HG02870 (cell line): ENCODE measurements around the gene EXTL1.

Source experiments
- ATAC-seq: cut with Tn5 transposase; IDR thresholded peaks from one replicate; pipeline ENCODE4 v1.9.1; 2021; ENCODE audit warnings: mild to moderate bottlenecking, moderate library complexity; ENCODE audit not compliant: unreplicated experiment

Gene EXTL1

DNA sequence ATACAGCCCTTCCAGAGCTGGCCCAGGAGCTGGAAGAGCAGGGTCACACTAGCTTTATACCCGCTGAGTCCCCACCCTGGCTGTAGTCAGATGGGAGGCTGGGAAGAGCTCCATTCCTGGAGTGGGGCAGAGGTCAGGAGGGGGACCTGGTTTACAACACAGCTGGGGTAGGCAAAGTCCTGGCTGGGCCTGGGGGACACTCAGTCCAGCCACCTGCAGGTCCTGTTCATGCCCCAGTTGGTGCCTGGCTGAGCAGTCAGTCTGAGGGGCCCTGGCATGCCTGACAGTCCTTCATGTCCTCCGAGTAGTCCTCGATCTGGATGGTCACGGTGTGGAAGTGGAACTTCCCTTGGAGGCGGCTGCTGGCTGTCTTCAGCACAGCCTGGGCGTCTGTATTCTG is 17.3 kb downstream of the EXTL1 start:
- ATAC-seq, result no peak

DNA sequence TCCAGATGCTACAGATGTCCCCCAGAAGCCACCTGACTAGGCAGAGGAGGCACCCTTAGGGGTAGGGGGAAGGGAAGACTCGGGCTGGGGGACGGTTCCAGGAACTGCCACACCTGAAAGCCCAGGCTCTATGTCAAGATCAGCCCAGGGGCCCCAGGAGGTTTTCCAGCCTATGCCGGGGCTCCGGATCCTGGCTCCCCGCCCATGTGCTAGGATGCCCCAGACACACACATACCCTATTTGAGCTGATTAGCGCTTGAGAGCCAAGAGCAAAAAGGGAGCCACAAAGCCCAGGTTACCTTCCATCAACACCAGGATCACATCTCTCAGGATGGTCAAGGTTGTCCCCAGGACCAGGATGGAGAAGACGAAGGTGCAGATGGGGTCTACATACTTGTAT is 19.8 kb downstream of the EXTL1 start:
- no peak for ATAC-seq

DNA sequence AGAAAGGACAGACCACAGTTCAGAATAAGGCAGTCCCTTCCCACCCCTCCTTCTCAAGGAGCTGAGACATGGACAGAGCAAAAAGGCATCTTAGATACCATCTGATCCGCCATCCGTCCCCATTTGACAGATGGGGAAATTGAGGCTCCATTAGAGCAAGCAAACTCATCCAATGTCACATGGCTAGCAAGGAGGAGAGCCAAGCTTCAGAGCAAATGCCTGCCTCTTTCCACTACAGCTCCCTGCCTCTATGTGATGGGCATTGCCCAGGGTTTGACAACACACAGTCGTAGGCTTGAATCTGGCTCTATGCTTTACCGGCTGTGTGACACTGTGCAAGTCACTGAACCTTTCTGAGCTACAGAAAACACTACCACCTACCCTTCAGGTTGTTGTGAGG is 20.4 kb downstream of the EXTL1 start:
- ATAC-seq, result no peak

DNA sequence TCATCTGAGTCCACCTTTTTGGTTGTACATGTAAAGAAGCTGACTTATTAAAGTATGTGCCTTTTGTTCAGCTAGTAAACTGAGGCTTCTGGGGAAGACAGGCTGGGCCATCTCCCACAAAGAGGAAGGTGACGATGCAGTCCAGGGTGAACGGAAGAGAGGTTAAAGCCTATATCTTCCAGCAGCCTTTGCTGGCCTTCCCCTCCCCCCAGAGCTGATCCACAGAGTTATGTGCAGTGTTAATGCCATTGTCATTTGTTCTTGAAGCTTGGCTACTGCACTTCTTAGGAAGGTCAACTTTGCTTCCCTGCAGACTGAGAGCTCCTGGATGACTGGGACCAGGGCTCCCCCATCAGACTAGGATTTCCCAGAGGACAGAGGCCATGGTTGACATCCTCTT is 22.2 kb downstream of the EXTL1 start:
- ATAC-seq, result no peak

DNA sequence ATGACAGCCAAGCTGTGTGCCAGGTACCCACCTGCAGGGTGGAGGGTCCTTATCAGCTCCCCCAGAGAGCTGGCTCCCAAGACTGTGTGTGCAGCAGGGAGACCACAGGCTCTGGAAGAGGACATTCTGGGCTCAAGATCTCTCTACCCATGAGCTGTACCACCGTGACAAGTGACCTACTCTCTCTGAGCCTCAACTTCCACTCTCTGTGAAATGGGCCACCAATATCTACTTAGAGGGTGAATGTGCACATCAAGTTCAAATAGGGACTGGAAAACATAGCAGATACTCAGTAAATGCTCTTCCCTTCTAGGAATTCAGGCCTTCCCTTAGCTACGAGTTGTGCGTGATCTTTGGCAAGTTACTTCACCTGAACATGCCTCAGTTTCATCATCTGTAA is 22.8 kb downstream of the EXTL1 start:
- ATAC-seq, result no peak

DNA sequence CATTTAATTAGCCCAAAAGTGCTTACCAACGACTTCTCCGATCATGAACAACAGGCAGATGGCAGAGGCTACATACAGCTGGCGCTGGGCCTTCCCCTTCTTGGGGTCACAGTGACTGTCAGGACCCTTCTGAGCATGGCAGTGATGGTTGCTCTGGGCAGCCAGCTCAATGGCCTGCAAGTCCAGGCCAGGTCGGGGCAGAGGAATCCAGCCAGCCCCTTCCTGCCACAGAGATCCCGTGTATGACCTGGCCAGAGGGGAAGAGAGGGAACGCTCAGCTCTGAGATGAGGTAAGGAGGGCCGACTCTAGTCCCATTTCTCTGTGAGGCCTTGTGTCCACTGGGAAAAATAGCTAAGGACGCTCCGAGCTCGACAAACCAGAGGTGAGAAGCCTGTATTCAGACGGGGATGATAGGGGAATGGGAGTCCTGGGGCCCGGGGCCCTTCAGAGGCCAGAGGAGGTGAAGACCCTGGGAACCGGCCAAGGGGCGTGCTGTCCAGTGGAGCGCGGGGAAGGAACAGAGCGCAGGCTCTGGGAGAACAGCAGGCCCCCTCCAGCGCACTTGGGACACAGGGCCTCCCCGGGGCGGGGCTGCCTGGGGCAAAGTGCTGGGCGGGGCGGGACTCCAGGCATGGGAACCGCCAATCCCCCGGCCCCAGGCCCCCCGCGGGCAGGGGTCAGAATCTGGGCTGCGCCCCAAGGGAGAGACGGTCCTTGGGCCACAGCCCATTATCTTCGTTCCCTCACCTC is 23.6 kb downstream of the EXTL1 start:
- no peak for ATAC-seq

DNA sequence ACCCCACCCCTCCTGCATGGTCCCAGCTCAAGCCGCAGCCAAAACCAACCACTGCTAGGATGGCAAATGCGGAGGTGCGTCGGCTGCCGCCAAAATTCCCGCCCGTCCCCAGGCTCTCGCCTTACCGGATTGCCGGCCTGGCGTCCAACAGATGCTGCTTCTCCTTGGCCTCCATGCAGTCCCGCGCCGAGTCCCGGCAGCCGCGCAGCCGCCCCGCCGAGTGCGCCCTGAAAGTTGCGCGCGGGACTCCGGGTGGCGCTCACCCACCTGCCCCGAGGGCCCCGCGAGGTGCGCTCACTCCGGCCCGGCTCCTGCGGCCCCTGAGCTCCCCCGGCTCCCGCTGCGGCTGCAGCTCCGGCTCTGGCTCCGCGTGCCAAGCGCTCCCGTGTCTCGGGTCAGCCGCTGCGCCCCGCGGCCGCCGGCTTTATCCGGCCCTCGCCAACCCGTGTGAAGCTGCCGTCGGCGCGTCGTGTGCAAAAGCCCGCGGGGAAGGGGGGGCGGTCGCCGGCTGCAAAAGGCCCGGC is 24.2 kb downstream of the EXTL1 start, which contains the start of gene SLC30A2:
SLC30A2 (minus strand) TSS at position 397 of the 524 bp plus-strand sequence; CDS start at position 175, 222 bp downstream.
- ATAC-seq, result no peak

DNA sequence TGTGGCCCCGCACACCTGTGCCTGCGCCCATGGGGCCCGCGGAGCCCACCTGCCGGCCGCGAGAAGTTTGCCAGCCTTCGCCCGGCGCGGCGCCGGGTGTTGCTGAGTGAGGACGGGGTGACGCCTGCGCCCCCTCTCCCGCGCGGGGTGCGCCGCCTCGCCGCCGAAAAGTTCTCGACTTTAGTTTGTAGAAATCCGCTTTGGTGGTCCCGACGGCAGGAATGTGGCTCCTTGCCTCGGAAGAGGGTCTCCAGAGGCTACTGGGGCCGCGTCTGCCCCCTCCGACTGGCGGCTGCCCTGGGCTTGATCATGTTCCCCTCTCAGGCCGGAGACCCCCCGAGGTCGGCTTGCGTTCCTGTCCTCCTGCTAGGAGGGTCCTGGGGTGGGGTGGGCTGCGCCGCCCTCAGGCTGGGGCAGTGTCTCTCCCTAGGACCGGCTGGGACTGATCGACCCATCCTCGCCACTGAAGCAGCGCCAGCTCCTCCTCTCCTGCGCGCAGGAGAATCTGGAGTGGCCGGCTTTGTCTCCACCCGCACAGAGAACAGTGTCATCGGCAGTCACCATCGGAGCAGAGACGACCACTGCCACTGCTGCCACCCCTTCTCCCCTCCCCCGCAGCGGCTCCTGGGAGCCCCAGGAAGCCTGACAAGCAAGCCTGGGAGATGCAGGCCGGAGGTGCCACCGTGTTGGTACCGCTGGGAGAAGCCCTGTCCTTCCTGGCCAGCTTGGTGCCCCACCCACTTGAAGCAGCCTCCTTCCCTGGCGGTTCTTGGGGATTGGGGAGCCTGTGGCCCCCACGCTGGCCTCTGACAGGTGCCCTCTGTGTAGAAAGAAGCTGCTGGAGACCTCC is 24.9 kb downstream of the EXTL1 start:
- ATAC-seq, result no peak

DNA sequence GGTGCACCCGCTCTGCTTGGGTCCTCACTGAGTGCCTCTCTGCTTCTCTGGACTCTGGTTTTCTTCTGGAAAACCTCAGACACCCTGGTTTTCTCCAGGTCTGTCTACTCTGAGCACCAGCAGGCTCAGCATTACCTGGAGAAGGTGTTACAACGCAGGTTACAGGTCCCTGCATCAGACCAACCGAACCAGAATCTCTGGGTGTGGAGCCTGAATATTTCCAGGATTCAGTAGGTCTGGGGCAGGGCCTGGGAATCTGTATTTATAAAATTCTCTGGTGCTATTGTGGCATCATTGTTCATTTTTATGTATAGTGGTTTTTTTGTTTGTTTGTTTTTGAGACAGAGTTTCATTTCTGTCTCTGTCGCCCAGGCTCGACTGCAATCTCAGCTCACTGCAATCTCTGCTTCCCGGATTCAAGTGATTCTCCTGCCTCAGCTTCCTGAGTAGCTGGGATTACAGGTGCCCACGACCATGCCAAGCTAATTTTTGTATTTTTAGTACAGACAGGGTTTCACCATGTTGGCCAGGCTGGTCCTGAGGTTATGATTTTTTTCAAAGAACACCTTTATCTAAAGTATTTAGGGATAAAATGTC is 25.8 kb downstream of the EXTL1 start:
- ATAC-seq, result no peak

DNA sequence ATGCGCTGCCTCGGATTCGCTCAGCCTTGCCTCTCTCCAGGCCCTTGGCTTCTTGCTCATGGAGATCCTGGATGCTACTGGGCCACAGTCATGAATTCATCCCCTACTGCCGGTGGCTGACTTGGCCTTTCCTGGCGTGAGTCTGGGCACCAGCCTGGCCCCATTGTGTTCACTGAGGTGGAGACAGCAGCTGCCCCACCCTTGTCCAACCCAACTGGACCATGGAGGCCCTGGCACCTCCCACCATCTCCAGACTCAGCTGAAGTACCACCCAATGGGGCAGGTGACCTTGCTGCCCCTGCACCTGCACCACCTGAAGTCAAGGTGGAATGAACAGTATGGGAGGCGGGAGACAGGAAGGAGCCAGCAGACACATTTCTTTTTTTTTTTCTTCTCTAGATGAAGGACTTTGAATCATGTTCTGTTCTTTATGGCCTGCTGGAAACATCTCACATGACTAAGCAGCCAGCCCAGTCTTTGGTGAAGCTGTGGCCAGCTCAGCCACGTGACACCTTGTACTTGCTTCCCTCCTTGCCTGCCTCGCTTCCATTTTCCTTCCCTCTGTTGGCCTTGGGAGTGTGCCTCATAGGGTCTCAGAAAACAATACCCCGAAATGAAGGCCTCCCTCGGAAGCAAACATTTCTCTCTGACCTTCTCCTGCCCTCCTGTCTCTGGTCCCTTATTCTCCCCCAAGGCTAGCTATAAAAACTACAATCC is 28.1 kb downstream of the EXTL1 start:
- ATAC-seq, result no peak

DNA sequence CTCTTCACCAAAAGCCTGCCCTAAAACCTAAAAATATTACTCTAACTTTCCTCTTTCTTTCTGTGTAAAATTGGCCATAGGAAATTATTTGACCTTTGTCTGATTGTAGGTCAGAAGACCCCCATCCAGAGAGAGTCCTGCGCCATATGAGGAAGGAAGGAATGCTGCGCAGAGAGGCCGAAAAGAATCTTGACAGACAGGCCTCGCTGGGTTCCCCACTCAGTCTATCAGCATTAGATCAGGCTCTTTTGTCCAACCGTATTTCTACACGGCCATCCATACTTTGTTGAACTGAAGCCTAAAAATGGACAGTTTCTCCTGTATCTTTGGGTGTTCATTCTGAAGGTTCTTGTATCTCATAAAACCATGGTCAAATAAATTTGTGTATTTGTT is 28.7 kb downstream of the EXTL1 start:
- ATAC-seq, result no peak

DNA sequence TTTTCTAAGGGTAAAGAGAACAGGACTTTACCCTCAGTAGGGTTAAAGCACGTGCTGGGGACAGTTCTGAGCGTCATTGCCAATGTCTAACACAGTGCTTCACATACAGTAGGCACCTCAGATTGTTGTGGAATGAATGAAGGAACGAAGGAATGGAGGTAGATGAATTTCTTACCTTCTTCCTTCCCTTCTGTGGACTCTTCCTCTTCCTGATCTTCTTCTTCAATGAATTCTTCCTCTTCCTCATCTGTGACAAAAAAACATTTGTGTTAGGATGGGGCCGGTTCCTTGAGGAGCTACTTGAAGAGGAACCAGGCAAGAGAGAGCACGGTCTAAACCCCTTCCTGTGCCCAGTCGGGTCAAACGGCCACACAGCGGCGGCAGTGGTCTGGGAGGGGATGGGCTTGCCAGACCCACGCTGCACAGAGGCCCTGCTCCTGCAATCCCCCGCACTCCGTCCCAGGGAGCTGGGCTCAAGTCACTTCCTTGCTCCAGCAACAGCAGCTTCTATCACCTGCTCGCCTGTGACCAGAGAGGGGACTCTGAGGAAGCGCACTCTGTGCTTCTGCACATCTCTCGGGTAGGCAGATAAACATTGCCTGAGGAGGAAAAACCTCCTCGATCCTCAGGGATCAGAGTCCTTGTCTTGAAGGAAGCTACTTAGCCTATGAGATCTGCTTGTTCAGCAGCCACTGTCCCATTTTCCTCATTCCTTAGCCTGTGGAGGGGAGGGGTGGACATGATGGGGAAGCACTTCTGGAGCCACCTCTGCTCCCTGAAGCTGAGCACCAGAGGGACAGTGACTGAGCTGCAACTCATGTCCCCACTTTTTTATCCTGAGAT is 32.4 kb downstream of the EXTL1 start:
- no peak for ATAC-seq

DNA sequence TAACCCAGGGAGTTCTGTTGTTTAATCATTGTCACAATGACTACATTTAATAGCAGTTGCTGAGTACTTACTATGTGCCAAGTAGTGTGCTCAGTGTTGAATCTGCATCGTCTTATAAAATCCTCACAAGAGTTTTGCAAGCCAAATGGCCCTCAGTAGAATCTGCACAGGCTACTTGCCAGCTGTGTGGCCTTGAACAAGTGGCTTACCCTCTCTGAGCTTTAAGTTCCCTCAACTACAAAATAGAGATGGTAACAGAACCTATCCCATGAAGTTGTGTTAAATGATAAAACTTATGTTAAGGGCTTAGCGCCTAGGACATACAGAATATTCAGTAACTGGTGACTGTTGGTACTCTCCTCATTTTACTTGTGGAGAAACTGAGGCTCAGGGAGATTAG is 33.5 kb downstream of the EXTL1 start:
- no peak for ATAC-seq

DNA sequence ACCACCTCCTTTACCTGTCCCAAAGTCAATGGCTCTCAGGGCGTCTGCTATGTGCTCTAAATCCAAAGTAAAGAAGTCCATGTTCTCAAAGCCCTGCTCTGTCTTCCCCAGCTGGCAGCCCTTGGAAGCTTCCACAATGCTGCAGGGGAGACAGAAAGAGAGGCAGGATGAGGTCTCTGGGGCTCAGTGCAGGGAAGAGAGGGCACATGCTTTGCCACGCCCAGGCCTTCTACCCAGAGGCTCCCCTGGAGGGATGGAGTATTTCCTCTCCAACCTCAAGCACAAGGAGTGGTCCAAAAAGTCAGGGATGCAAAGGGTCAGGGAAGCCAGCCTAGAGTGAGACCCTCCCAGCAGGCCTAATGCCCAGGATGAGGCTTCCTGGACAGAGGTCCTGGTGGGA is 35.6 kb downstream of the EXTL1 start:
- no peak for ATAC-seq

DNA sequence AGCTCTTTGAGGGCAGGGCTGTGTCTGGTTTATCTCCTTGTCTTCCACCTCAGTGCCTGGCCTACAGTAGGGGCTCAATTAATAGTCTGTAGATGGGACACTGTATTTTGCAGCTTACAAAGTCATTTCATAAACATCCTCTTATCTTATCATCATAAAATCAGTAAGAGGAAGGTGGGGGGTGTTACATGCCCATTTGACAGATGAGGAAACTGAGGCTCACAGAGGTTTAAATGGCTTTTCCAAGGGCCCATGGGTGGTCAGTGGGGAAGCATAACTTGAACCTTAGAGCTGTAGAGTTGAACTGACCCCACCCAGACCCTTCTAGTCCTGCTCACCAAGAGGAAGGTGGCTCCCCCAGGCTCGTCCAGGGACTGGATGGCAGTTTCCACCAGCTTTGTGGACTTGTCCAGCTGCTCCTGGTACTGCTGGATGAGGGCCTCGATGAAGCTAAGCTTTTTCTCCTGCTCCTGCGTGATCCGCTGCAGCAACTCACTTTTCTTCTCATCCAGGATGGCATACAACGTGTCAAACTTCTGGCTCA is 36.5 kb downstream of the EXTL1 start:
- no peak for ATAC-seq

DNA sequence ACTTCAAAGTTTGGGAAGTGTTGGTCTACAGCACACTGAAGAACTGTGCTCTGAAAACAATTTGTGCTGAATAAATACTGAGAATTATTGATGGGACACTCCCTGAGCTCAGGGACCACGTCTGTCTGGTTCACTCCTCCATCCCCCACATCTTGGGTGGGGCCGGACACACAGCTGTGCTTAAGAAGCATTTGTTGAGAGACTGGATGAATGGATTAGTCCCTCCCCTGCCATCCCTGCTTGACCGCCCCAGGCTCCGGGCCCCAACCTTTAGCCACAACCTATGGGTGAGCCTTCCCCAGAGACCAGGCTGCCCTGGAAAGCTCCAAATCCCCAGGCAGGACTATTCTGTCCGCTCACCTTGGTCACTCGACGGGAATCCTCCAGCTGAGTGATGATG is 38.3 kb downstream of the EXTL1 start:
- ATAC-seq, result no peak

DNA sequence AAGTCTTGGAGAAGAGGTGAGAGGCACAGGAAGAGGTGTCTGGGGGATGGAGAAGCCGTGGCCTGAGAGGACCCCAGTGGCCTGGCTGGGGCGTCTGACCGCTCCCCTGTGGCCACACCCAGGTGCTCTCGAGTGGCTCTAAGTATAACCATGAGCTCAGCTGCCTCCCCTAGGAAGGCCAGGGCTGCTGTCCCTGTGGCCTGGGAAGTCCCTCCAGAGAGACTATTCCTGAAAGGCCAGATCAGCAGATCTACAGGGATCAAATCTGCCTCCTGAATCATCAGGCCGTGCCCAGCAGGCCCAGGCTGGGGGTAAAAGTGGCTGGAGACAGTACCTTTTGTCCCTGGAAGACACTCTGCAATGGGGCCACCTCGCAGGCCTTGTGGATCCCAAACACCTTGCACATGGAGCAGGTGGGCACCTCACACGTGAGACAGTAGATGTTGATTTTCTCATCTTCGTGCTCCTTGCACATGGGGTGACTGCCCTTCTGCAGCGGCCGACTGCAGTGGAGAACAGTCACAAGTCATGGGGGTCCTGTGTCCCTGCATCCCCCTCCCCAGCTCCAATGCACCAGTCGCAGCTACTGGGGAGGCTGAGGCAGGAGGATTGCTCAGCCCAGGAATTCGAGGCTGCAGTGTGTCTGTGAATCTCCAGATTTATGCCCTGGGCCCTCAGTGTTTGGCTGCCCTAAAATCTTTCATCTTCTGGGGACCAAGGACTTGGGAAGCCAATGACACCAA is 39.4 kb downstream of the EXTL1 start:
- no peak for ATAC-seq

DNA sequence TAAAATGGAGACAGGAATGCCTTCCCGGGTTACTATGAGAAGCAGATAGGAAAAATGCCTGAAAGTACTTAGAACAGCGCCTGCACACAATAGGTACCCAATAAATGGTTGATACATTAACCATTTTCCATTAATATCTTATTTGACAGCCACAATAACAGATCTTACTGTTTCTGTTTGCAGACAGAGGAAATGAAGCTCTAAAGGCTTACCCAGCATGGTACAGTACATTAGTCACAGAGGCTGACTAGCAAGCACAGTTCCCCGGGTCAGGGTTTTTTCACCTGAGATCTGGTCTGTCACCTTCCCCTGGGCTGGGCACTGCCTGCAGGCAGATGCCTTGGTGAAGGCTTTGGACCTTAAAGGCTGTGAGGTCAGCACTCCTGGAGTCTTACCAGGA is 43.0 kb downstream of the EXTL1 start:
- ATAC-seq, result no peak

DNA sequence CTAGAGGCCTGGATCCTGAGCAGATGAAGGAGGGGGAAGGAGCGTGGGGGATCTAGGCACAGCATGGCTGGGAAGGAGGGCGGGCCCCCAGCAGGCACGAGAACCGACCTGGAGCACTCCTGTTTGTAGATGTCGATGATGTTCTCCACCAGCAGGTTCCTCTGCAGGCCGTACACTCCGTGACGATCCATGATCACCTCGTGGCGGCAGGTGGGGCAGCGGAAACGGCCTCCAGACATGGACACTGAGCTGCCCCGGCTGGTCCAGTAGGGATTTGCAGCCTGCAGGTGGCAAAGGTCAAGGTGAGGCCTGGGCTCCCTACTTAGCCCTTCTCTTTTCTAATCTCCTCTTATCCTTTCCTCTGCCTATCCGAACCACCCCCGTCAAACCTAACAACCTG is 44.6 kb downstream of the EXTL1 start:
- no peak for ATAC-seq
